Activated naive CD4-positive, alpha-beta T cell treated with anti-CD3 and anti-CD28 coated beads, Interleukin-2, amount 50 U/mL, for 24 hours (primary cell): Measurements from ENCODE around the gene P2RY8.
"Not testable (repeated sequence)": the region's sequence is repeated elsewhere in the genome, so short reads cannot be mapped to it uniquely, and the experiment has no call there.

ENCODE experiments used
- H3K27ac Mint-ChIP-seq: one replicate; pipeline ENCODE4 v1.8.0; 2021; ENCODE audit warnings: mild to moderate bottlenecking, mixed read lengths
- H3K27me3 Mint-ChIP-seq: one replicate; pipeline ENCODE4 v1.8.0; 2021; ENCODE audit warnings: mixed read lengths
- H3K36me3 Mint-ChIP-seq: one replicate; pipeline ENCODE4 v1.8.0; 2021; ENCODE audit warnings: mixed read lengths
- H3K4me1 Mint-ChIP-seq: one replicate; pipeline ENCODE4 v1.8.0; 2021; ENCODE audit warnings: mixed read lengths
- H3K4me3 Mint-ChIP-seq: one replicate; pipeline ENCODE4 v1.8.0; 2021; ENCODE audit warnings: mild to moderate bottlenecking, mixed read lengths
- H3K9me3 Mint-ChIP-seq: one replicate; pipeline ENCODE4 v1.8.0; 2021; ENCODE audit warnings: mixed read lengths

P2RY8 gene

GRCh38 chrX:1537031-1537715 is at the start of gene P2RY8:
TSS of gene P2RY8 (minus strand) at chrX:1537185. CDS start at chrX:1466558, 70,627 bp downstream.
- Mint-ChIP-seq H3K4me3 (peak within 1 kb of the TSS; percentile 91), H3K36me3 (peaks cover 3% of the 10 kb centered on the region), H3K27me3 (no peaks in the 10 kb centered on the region), H3K4me1 (peaks cover 31% of the 10 kb centered on the region), H3K9me3 (no peaks in the 10 kb centered on the region), H3K27ac (peak within 1 kb of the TSS; percentile 97)

- Mint-ChIP-seq H3K4me3 (no peak overlapping the region), H3K4me1 (peaks cover 32% of the 10 kb centered on the region), H3K9me3 (no peaks in the 10 kb centered on the region), H3K27me3 (no peaks in the 10 kb centered on the region), H3K27ac (no peak overlapping the region), H3K36me3 (no peaks in the 10 kb centered on the region)
Observed at GRCh38 chrX:1584237-1585011, 47.4 kb upstream of the P2RY8 start.

- Mint-ChIP-seq H3K9me3 (no peaks in the 10 kb centered on the region), H3K36me3 (no peaks in the 10 kb centered on the region), H3K27me3 (no peaks in the 10 kb centered on the region), H3K4me3 (peak overlapping the region; percentile 39), H3K27ac (peak overlapping the region; percentile 55), H3K4me1 (peaks cover 32% of the 10 kb centered on the region)
Observed at GRCh38 chrX:1582686-1583437, 45.9 kb upstream of the P2RY8 start.

GRCh38 chrX:1581132-1581531 is 44.1 kb upstream of the P2RY8 start:
- Mint-ChIP-seq H3K9me3 (no peaks in the 10 kb centered on the region), H3K36me3 (no peaks in the 10 kb centered on the region), H3K27me3 (no peaks in the 10 kb centered on the region), H3K4me1 (peaks cover 25% of the 10 kb centered on the region), H3K4me3 (no peak overlapping the region), H3K27ac (peak overlapping the region; percentile 65)

GRCh38 chrX:1578511-1579173 is 41.7 kb upstream of the P2RY8 start:
- no peaks in the 10 kb centered on the region for H3K27me3 Mint-ChIP-seq
- H3K27ac Mint-ChIP-seq: no peak overlapping the region
- H3K4me3 Mint-ChIP-seq: no peak overlapping the region
- H3K36me3 Mint-ChIP-seq: no peaks in the 10 kb centered on the region
- H3K9me3 Mint-ChIP-seq: no peaks in the 10 kb centered on the region
- peaks cover 24% of the 10 kb centered on the region for H3K4me1 Mint-ChIP-seq

- Mint-ChIP-seq H3K36me3 (no peaks in the 10 kb centered on the region), H3K9me3 (no peaks in the 10 kb centered on the region), H3K27me3 (no peaks in the 10 kb centered on the region), H3K4me3 (no peak overlapping the region), H3K4me1 (peaks cover 16% of the 10 kb centered on the region), H3K27ac (no peak overlapping the region)
Observed at GRCh38 chrX:1577845-1578244, 40.9 kb upstream of the P2RY8 start.

- no peaks in the 10 kb centered on the region for H3K36me3 Mint-ChIP-seq
- H3K4me1 Mint-ChIP-seq: peaks cover 17% of the 10 kb centered on the region
- H3K27me3 Mint-ChIP-seq: no peaks in the 10 kb centered on the region
- no peak overlapping the region for H3K4me3 Mint-ChIP-seq
- no peaks in the 10 kb centered on the region for H3K9me3 Mint-ChIP-seq
- H3K27ac Mint-ChIP-seq: no peak overlapping the region
Observed at GRCh38 chrX:1576201-1576992, 39.4 kb upstream of the P2RY8 start.

- peaks cover 24% of the 10 kb centered on the region for H3K4me1 Mint-ChIP-seq
- not testable (repeated sequence) for H3K36me3 Mint-ChIP-seq, H3K27ac Mint-ChIP-seq, H3K9me3 Mint-ChIP-seq, H3K27me3 Mint-ChIP-seq, H3K4me3 Mint-ChIP-seq
Observed at GRCh38 chrX:1574181-1574580, 37.2 kb upstream of the P2RY8 start.

- Mint-ChIP-seq H3K4me3 (peak overlapping the region; percentile 13), H3K4me1 (peaks cover 72% of the 10 kb centered on the region)
Observed at GRCh38 chrX:1564750-1565683, 28.0 kb upstream of the P2RY8 start.

GRCh38 chrX:1564077-1564476 is 27.1 kb upstream of the P2RY8 start:
- H3K4me1 Mint-ChIP-seq: peaks cover 65% of the 10 kb centered on the region
- H3K9me3 Mint-ChIP-seq, H3K36me3 Mint-ChIP-seq, H3K27ac Mint-ChIP-seq, H3K4me3 Mint-ChIP-seq, H3K27me3 Mint-ChIP-seq: not testable (repeated sequence)

More at GRCh38 chrX:1564750-1565683, 28.0 kb upstream of the P2RY8 start:
- H3K27me3 Mint-ChIP-seq: no peaks in the 10 kb centered on the region
- no peaks in the 10 kb centered on the region for H3K9me3 Mint-ChIP-seq
- no peaks in the 10 kb centered on the region for H3K36me3 Mint-ChIP-seq
- H3K27ac Mint-ChIP-seq: peak overlapping the region; percentile 10

GRCh38 chrX:1561164-1561563 is 24.2 kb upstream of the P2RY8 start:
- peaks cover 5% of the 10 kb centered on the region for H3K9me3 Mint-ChIP-seq
- peaks cover 2% of the 10 kb centered on the region for H3K36me3 Mint-ChIP-seq
- H3K27ac Mint-ChIP-seq: peak overlapping the region; percentile 46
- H3K4me1 Mint-ChIP-seq: peaks cover 74% of the 10 kb centered on the region
- no peaks in the 10 kb centered on the region for H3K27me3 Mint-ChIP-seq
- peak overlapping the region; percentile 9 for H3K4me3 Mint-ChIP-seq

- H3K9me3 Mint-ChIP-seq: peaks cover 5% of the 10 kb centered on the region
- H3K27me3 Mint-ChIP-seq: no peaks in the 10 kb centered on the region
- H3K36me3 Mint-ChIP-seq: peaks cover 4% of the 10 kb centered on the region
- peak overlapping the region; percentile 12 for H3K27ac Mint-ChIP-seq
- no peak overlapping the region for H3K4me3 Mint-ChIP-seq
- H3K4me1 Mint-ChIP-seq: peaks cover 71% of the 10 kb centered on the region
Observed at GRCh38 chrX:1558761-1559468, 21.9 kb upstream of the P2RY8 start.

- H3K9me3 Mint-ChIP-seq, H3K4me3 Mint-ChIP-seq, H3K27me3 Mint-ChIP-seq, H3K36me3 Mint-ChIP-seq, H3K27ac Mint-ChIP-seq: not testable (repeated sequence)
- H3K4me1 Mint-ChIP-seq: peaks cover 63% of the 10 kb centered on the region
Observed at GRCh38 chrX:1557442-1557841, 20.5 kb upstream of the P2RY8 start.
